Left ventricle myocardium inferior (tissue), 1 donor: ENCODE data around the gene AK1. TPM values are rescaled to one million over a fixed set of nuclear protein-coding genes. Genes with fewer than 3 reads are reported as not detected.
"Not testable (repeated sequence)": the region's sequence is repeated elsewhere in the genome, so short reads cannot be mapped to it uniquely, and the experiment has no call there.

Source experiments
- DNase-seq: peaks from one replicate; pipeline ENCODE4 v3.0.0-alpha.2; 2020
- H3K27ac ChIP-seq: fragments of 200-600 bp; replicated peaks from 2 replicates; pipeline ENCODE4 v1.8.0; 2021
- H3K27me3 ChIP-seq: fragments of 200-600 bp; 2 replicates; pipeline ENCODE4 v1.8.0; 2021; ENCODE audit warnings: low read depth
- H3K36me3 ChIP-seq: fragments of 200-600 bp; 2 replicates; pipeline ENCODE4 v1.8.0; 2021
- H3K4me1 ChIP-seq: fragments of 200-600 bp; 2 replicates; pipeline ENCODE4 v1.8.0; 2021
- H3K4me3 ChIP-seq: fragments of 200-600 bp; 2 replicates; pipeline ENCODE4 v1.8.0; 2021; ENCODE audit warnings: mild to moderate bottlenecking, moderate library complexity
- H3K9me3 ChIP-seq: fragments of 200-600 bp; replicated peaks from 2 replicates; pipeline ENCODE4 v1.8.0; 2021
- CTCF ChIP-seq: fragments of 200-600 bp; IDR thresholded peaks from 2 replicates; pipeline ENCODE4 v1.8.0; 2021; ENCODE audit warnings: antibody characterized with exemption, mild to moderate bottlenecking, borderline replicate concordance
- intact Hi-C: fragments of 100-400 bp; cut with micrococcal nuclease; formaldehyde crosslinking; loops from one replicate; pipeline ENCODE4 v1.11.0; 2022
- total RNA-seq: library from RNA; stranded (reverse); fragmentation: NEBNext Ultra II Directional; extraction: Animal tissue kit (Norgen Biotek cat#: 25700); gene quantifications from one replicate; pipeline ENCODE4 v1.2.1, GENCODE V29; 2021
- donor health status: DM: no; HTN: yes; CAD: no; lungs with severe emphysema.

Gene AK1
- total RNA-seq, 1 donor from 2014 or later: 844 TPM

- peaks cover 46% of the 10 kb centered on the region for H3K36me3 ChIP-seq
- H3K4me1 ChIP-seq: peaks cover 92% of the 10 kb centered on the region
- peak overlapping the region; percentile 73 for H3K4me3 ChIP-seq
- intact Hi-C loops: no loop called here
- H3K9me3 ChIP-seq: peaks cover 14% of the 10 kb centered on the region
- peak overlapping the region; percentile 97 for H3K27ac ChIP-seq
- no peak for DNase-seq
- TF ChIP-seq CTCF: no peak
- no peaks in the 10 kb centered on the region for H3K27me3 ChIP-seq
Observed at GRCh38 chr9:127850286-127850830, 27.1 kb downstream of the AK1 start.

DNA sequence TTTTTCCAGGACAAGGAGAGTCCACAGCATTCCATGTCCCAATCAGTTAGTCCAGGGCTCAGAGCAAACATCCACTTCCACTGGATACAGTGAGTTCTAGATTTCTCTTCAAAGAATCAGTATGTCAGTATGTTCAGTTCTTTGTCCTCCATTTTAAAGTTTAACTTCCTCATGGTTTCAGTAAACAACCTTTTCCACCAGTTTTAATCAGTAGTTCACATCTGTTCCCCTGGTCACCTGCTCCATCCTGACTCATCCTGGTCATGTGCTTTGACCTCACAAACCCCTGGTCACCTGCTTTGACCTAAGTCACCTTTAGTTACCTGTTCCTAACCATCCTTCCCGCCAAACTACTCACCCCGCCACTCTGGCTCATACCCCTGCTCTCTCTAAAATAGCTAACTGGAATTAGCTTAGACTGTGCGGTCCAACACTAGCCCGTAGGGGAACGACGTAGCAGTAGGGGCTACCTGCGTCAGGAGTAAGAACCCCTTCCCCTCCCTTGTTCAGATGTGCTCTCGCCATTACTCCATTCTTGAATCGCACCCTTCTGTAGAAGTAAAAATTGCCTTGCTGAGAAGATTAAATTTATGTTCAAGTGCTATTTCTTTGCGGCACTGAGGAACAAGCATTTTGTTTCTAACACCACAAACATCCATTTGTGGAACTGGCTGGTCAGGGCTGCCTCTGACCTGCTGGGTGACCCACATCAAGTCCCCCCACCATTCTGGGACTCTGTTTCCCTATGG is 28.5 kb downstream of the AK1 start:
- no peak for TF ChIP-seq CTCF
- peak overlapping the region; percentile 73 for H3K4me3 ChIP-seq
- H3K27ac ChIP-seq: peak overlapping the region; percentile 97
- H3K4me1 ChIP-seq: peaks cover 92% of the 10 kb centered on the region
- H3K9me3 ChIP-seq: peaks cover 14% of the 10 kb centered on the region
- DNase-seq: no peak
- intact Hi-C loops: no loop called here
- no peaks in the 10 kb centered on the region for H3K27me3 ChIP-seq
- H3K36me3 ChIP-seq: peaks cover 46% of the 10 kb centered on the region

DNA sequence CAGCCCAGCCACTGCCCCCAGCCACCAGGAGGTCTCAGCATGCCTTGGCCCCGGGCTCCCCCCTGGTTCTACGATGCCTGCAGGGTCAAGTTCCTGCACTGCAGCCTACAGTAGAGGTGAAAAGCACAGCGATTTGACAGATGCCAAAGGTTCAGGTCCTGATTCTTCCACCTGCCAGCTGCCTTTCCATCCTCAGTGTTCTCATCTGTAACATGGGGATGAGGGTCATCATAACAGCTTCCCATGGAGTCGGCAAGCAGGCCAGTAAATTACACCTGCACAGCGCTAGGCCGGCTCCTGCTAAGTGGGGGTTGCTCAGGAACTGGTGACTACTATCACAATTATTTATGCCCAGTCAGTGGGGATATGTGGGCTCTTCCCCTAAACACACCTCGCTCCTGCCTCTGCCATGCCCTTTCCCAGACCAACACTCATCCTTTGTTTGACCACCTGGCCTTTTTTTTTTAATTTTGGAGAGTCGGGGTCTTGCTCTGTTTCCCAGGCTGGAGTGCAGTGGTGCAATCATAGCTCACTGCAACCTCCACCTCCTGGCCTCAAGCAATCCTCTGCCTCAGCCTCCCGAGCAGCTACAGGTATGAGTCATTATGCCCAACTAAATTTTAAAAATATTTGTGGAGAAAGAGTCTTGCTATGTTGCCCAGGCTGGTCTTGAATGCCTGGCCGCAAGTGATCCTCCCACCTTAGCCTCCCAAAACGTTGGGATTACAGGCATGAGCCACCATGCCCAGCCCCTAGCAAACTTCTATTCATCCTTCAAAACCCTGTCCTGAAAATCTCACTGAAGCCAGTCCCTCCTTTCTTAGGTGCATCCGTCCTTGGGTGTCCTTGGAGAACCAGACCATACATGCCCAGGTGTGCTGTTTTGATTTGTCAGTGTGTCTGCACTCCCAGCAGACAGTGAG is 29.4 kb downstream of the AK1 start:
- DNase-seq: no peak
- Histone ChIP-seq H3K36me3 (peaks cover 48% of the 10 kb centered on the region), H3K4me1 (peaks cover 90% of the 10 kb centered on the region), H3K27me3 (no peaks in the 10 kb centered on the region), H3K9me3 (peaks cover 14% of the 10 kb centered on the region), H3K27ac (peak overlapping the region; percentile 97), H3K4me3 (peak overlapping the region; percentile 73)
- no peak for TF ChIP-seq CTCF
- intact Hi-C loops: no loop called here

DNA sequence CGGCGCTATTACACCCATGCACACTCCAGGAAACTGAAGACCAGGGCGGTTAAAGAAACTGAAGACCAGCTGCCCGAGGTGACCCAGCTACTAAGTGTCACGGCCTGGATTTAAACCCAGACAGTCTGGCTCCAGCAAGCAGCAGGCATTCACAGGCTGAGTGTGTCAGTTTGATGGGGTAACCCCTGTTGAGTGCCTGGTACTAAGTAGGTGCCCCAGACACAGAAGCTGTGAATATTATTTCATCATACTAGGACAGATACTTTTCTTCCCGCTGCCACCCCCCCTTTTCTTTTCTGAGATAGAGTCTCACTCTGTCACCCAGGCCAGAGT is 30.3 kb downstream of the AK1 start:
- peaks cover 90% of the 10 kb centered on the region for H3K4me1 ChIP-seq
- H3K36me3 ChIP-seq: peaks cover 46% of the 10 kb centered on the region
- H3K27ac ChIP-seq: peak overlapping the region; percentile 97
- peak; percentile 55 for DNase-seq
- no peaks in the 10 kb centered on the region for H3K27me3 ChIP-seq
- H3K9me3 ChIP-seq: peaks cover 14% of the 10 kb centered on the region
- H3K4me3 ChIP-seq: peak overlapping the region; percentile 73
- TF ChIP-seq CTCF: peak; percentile 8
- intact Hi-C loops: no loop called here

GRCh38 chr9:127846443-127847177 is 30.9 kb downstream of the AK1 start:
- intact Hi-C loops: no loop called here
- peaks cover 14% of the 10 kb centered on the region for H3K9me3 ChIP-seq
- H3K36me3 ChIP-seq: peaks cover 47% of the 10 kb centered on the region
- peak overlapping the region; percentile 73 for H3K4me3 ChIP-seq
- TF ChIP-seq CTCF: no peak
- peaks cover 92% of the 10 kb centered on the region for H3K4me1 ChIP-seq
- no peaks in the 10 kb centered on the region for H3K27me3 ChIP-seq
- DNase-seq: peak; percentile 58
- H3K27ac ChIP-seq: peak overlapping the region; percentile 97

DNA sequence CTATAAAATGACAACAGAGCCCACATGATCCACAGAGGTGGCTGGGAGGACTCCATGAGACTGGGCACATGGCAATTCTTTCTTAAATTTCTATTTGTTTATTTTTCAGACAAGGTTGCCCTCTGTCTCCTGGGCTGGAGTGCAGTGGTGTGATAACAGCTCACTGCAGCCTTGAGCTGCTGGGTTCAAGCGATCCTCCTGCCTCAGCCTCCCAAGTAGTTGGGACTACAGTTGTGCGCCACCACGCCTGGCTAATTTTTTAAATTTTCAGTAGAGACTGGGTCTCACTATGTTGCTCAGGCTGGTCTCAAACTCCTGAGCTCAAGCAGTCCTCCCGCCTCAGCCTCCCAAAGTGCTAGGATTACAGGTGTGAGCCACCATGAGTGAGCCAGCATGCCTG is 31.9 kb downstream of the AK1 start:
- H3K4me3 ChIP-seq: peak overlapping the region; percentile 73
- H3K4me1 ChIP-seq: peaks cover 97% of the 10 kb centered on the region
- H3K27ac ChIP-seq: peak overlapping the region; percentile 97
- intact Hi-C loops, H3K27me3 ChIP-seq, DNase-seq: not testable (repeated sequence)
- H3K9me3 ChIP-seq: peaks cover 14% of the 10 kb centered on the region
- H3K36me3 ChIP-seq: peaks cover 43% of the 10 kb centered on the region
